Measurements from ENCODE around the gene CLDN10. TPM values are rescaled to one million over a fixed set of nuclear protein-coding genes. Genes with fewer than 3 reads are reported as not detected.

Gene CLDN10
- total RNA-seq, 1 experiment from 2014 or later, result 10.5 TPM

- Histone ChIP-seq H3K4me3 (ENCODE audit: low read depth in 2 of 2, low read length in 2 of 2) (no peak overlapping the region), H3K4me1 (ENCODE audit: control insufficient read depth, insufficient read depth, low read length) (no peaks in the 10 kb centered on the region), H3K27me3 (ENCODE audit: control insufficient read depth, insufficient read depth, low read length) (no peaks in the 10 kb centered on the region), H3K36me3 (ENCODE audit: control insufficient read depth, insufficient read depth, low read length) (no peaks in the 10 kb centered on the region), H3K9me3 (ENCODE audit: control insufficient read depth, insufficient read depth, low read depth, low read length) (no peaks in the 10 kb centered on the region), H3K27ac (ENCODE audit: low read length) (no peak overlapping the region)
- POLR2A ChIA-PET, result no interaction called here
- ATAC-seq (no peak), DNase-seq (ENCODE audit: low read depth, low spot score) (no peak)
- in situ Hi-C loops (cut with HindIII; ENCODE audit: low pct_unique_long_range_greater_than_20kb, low sequenced_read_pairs), result no loop called here
- CTCF ChIA-PET, result no interaction called here
- BruUV-seq (replicated peaks), result no TSS peak
- no peak for TF ChIP-seq SIN3A (IDR thresholded peaks at IDR 0.05; ENCODE audit: borderline replicate concordance, insufficient read depth, low read depth, low read length)
- no peak for TF ChIP-seq POLR2AphosphoS5 (IDR thresholded peaks at IDR 0.05; ENCODE audit: low read depth, low read length)
- no peak for TF ChIP-seq TCF7L2 (IDR thresholded peaks at IDR 0.05; ENCODE audit: low read depth, low read length)
- no peak for TF ChIP-seq CTCF (IDR thresholded peaks at IDR 0.05)
- TF ChIP-seq REST (IDR thresholded peaks at IDR 0.05; ENCODE audit: insufficient read depth in 1 of 2, low read depth in 2 of 2, low read length in 1 of 2), result no peak
- intact Hi-C loops (cut with micrococcal nuclease; ENCODE audit: unreplicated experiment), result no loop called here
These were observed 28.1 kb upstream of the CLDN10 start for GRCh38 chr13:95524264-95524901.

- no peak for ATAC-seq
- no peaks in the 10 kb centered on the region for H3K36me3 ChIP-seq (ENCODE audit: control insufficient read depth, insufficient read depth, low read length)
- no peak for DNase-seq (ENCODE audit: low read depth, low spot score)
- H3K4me1 ChIP-seq (ENCODE audit: control insufficient read depth, insufficient read depth, low read length), result peaks cover 12% of the 10 kb centered on the region; the same call in 1 of the 2 replicates
- in situ Hi-C loops (cut with HindIII; ENCODE audit: low pct_unique_long_range_greater_than_20kb, low sequenced_read_pairs), result no loop called here
- H3K9me3 ChIP-seq (ENCODE audit: control insufficient read depth, insufficient read depth, low read depth, low read length), result no peaks in the 10 kb centered on the region
- ChIA-PET POLR2A (no interaction called here), CTCF (no interaction called here)
- BruUV-seq (replicated peaks), result no TSS peak
- H3K27ac ChIP-seq (ENCODE audit: low read length), result no peak overlapping the region
- H3K4me3 ChIP-seq (ENCODE audit: low read depth in 2 of 2, low read length in 2 of 2), result no peak overlapping the region
- TF ChIP-seq REST (IDR thresholded peaks at IDR 0.05; ENCODE audit: insufficient read depth in 1 of 2, low read depth in 2 of 2, low read length in 1 of 2) (no peak), CTCF (IDR thresholded peaks at IDR 0.05) (no peak), TCF7L2 (IDR thresholded peaks at IDR 0.05; ENCODE audit: low read depth, low read length) (no peak), POLR2AphosphoS5 (IDR thresholded peaks at IDR 0.05; ENCODE audit: low read depth, low read length) (no peak), SIN3A (IDR thresholded peaks at IDR 0.05; ENCODE audit: borderline replicate concordance, insufficient read depth, low read depth, low read length) (no peak)
- no peaks in the 10 kb centered on the region for H3K27me3 ChIP-seq (ENCODE audit: control insufficient read depth, insufficient read depth, low read length)
- intact Hi-C loops (cut with micrococcal nuclease; ENCODE audit: unreplicated experiment), result no loop called here
These were observed 24.6 kb upstream of the CLDN10 start for GRCh38 chr13:95527955-95528354.
